Smooth muscle cell (in vitro differentiated cells): ENCODE data around the gene SLC25A47. TPM values are rescaled to one million over a fixed set of nuclear protein-coding genes. Genes with fewer than 3 reads are reported as not detected.
"Not testable (repeated sequence)": the region's sequence is repeated elsewhere in the genome, so short reads cannot be mapped to it uniquely, and the experiment has no call there.

Source experiments
- DNase-seq: peaks from one replicate; lab custom pipeline; 2025; ENCODE audit not compliant: unreplicated experiment; lab: John Stamatoyannopoulos, UW
- H2AFZ ChIP-seq: fragments of 200-600 bp; sonication (generic); 2 replicates; pipeline ENCODE4 v1.6.0; 2016; ENCODE audit warnings: antibody characterized with exemption, low read depth, mild to moderate bottlenecking
- H3F3A ChIP-seq: fragments of 200-600 bp; sonication (generic); 2 replicates; pipeline ENCODE4 v1.6.0; 2017; ENCODE audit warnings: antibody characterized with exemption, low read depth
- H3K27ac ChIP-seq: fragments of 200-600 bp; sonication (generic); 2 replicates; pipeline ENCODE4 v1.5.1; 2016; ENCODE audit warnings: low read depth, mild to moderate bottlenecking
- H3K27me3 ChIP-seq: fragments of 200-600 bp; sonication (generic); 2 replicates; pipeline ENCODE4 v1.6.1; 2016; ENCODE audit warnings: low read depth, mild to moderate bottlenecking
- H3K36me3 ChIP-seq: fragments of 200-600 bp; sonication (generic); 2 replicates; pipeline ENCODE4 v1.5.1; 2016; ENCODE audit warnings: low read depth
- H3K4me1 ChIP-seq: fragments of 200-600 bp; sonication (generic); 2 replicates; pipeline ENCODE4 v1.5.1; 2016; ENCODE audit warnings: low read depth
- H3K4me2 ChIP-seq: fragments of 200-600 bp; sonication (generic); 2 replicates; pipeline ENCODE4 v1.6.0; 2016; ENCODE audit warnings: mild to moderate bottlenecking
- H3K4me3 ChIP-seq: fragments of 200-600 bp; sonication (generic); 2 replicates; pipeline ENCODE4 v1.5.1; 2016; ENCODE audit warnings: mild to moderate bottlenecking
- H3K79me2 ChIP-seq: fragments of 200-600 bp; sonication (generic); 2 replicates; pipeline ENCODE4 v1.6.0; 2016; ENCODE audit warnings: low read depth, mild to moderate bottlenecking
- H3K9ac ChIP-seq: fragments of 200-600 bp; sonication (generic); 2 replicates; pipeline ENCODE4 v1.6.0; 2016; ENCODE audit warnings: low read depth
- H3K9me3 ChIP-seq: fragments of 200-600 bp; sonication (generic); replicated peaks from 2 replicates; pipeline ENCODE4 v1.5.1; 2016; ENCODE audit warnings: low read depth
- H4K20me1 ChIP-seq: fragments of 200-600 bp; sonication (generic); 2 replicates; pipeline ENCODE4 v1.6.0; 2016; ENCODE audit warnings: low read depth
- CTCF ChIP-seq: fragments of 200-600 bp; sonication (generic); IDR thresholded peaks from 2 replicates; pipeline ENCODE4 v1.5.1; 2017; ENCODE audit warnings: borderline replicate concordance, mild to moderate bottlenecking, antibody characterized with exemption; ENCODE audit not compliant: insufficient read depth, poor library complexity, severe bottlenecking
- WGBS: methylation state at CpG from one replicate; pipeline ENCODE4 v1.1.7; 2016; ENCODE audit warnings: low lambda C conversion rate; 5-methylcytosine and 5-hydroxymethylcytosine counted together
- polyA plus RNA-seq: library from polyadenylated mRNA; unstranded; fragments of >200 nt; fragmentation: Nextera tagmentation; extraction: Ambion mirVana; gene quantifications from 2 replicates; pipeline ENCODE4 v1.2.1, GENCODE V29; 2016
- total RNA-seq: library from RNA; depleted of rRNA; stranded (reverse); fragments of >200 nt; gene quantifications from 2 replicates; pipeline ENCODE4 v1.2.3, GENCODE V29; 2014

SLC25A47 gene
- total and polyA plus RNA-seq, 2 experiments from 2014 or later = not detected

DNA sequence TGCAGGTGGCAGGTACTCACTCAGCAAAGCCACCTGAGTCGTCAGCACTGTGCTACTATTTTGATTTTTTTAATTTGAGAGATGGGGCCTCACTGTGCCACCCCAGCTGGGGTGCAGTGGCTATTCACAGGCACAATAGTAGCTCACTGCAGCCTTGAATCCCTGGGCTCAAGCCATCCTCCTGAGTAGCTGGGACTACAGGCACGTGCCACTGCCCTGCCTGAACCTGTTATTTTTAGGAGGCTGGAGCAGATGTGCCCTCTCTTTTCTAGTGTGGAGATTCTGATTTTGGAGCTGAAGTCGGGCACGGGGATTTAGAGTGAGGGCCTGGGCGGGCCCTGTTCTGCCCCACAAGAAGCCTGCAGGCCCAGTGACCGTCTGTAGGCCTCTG, 17.3 kb downstream of the SLC25A47 start:
- Histone ChIP-seq H3K27me3 (no peaks in the 10 kb centered on the region), H3K36me3 (peaks cover 9% of the 10 kb centered on the region), H3K27ac (peak overlapping the region; percentile 82), H3K4me3 (no peak overlapping the region), H3F3A (no peaks in the 10 kb centered on the region), H3K4me2 (no peak overlapping the region), H3K79me2 (no peaks in the 10 kb centered on the region), H3K9ac (peak overlapping the region; percentile 36), H2AFZ (no peak overlapping the region), H3K4me1 (no peaks in the 10 kb centered on the region), H3K9me3 (no peaks in the 10 kb centered on the region), H4K20me1 (no peaks in the 10 kb centered on the region)
- TF ChIP-seq CTCF = no peak
- no peak for DNase-seq
- 81% methylated on average over 6 of the region's 6 CpGs for WGBS

DNA sequence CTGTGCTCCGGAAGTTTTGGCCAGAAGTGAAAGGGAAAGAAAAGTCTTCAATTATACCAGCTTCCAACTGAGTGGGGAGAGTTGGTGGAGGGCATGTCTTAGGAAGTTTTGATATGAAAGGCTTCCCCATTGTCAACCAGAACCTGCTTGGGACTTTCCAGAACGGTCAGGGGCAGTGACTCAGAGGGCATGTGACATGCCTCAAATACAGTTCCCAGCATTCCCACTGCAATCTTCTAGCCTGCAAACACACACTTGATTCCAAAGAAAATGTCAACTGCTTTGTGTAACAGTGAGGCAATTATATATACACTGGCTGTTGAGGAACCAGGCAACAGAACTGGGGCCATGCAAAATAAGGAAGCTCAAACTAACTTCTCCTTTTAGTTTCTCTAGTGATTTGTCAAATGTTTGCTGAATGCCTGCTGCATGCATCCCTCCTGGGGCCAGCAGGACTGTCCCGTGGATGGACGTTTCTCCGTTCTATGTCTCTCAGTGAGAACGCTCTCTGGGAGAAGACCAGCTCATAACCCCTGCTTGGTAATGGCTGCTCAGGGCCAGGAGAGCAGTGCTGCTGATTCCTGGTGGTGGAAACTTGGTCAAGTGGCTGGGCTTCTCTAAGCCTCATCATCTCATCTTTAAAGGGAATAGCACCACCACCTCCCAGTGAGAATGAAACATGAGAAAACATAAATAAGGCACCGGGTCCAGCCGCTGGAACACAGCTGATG, 18.3 kb downstream of the SLC25A47 start:
- Histone ChIP-seq H4K20me1 (no peaks in the 10 kb centered on the region), H3K4me2 (peak overlapping the region; percentile 8), H3K27me3 (no peaks in the 10 kb centered on the region), H3F3A (no peaks in the 10 kb centered on the region), H3K4me1 (no peaks in the 10 kb centered on the region), H3K79me2 (no peaks in the 10 kb centered on the region), H3K4me3 (no peak overlapping the region), H3K36me3 (peaks cover 7% of the 10 kb centered on the region), H3K27ac (peak overlapping the region; percentile 82), H2AFZ (no peak overlapping the region), H3K9me3 (no peaks in the 10 kb centered on the region), H3K9ac (peak overlapping the region; percentile 36)
- WGBS = 77% methylated on average over 8 of the region's 8 CpGs
- TF ChIP-seq CTCF = no peak
- DNase-seq = no peak

DNA sequence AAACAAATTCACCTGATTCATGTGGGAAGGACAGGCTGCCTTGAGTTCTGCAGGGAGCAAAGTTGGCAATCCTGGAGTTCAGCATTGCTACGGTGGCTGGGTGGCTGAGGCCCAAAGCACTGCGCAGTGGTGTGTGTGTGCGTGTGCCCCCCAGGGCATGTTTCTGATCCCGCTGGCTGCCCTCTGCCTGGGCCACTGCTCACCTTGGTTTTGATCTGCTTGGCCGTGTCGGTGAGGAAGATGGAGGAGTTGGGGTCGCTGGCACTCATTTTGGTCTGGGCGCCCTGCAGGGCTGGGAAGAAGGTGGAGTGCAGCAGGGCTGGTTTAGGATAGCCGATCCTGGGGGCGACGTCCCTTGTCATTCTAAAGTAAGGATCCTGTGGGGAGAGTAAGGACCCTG, 19.1 kb downstream of the SLC25A47 start:
- H4K20me1 ChIP-seq = no peaks in the 10 kb centered on the region
- no peaks in the 10 kb centered on the region for H3K27me3 ChIP-seq
- H3K4me1 ChIP-seq = no peaks in the 10 kb centered on the region
- H3K4me3 ChIP-seq = no peak overlapping the region
- H3K36me3 ChIP-seq = no peaks in the 10 kb centered on the region
- no peaks in the 10 kb centered on the region for H3K79me2 ChIP-seq
- H3K9me3 ChIP-seq = no peaks in the 10 kb centered on the region
- peak overlapping the region; percentile 11 for H3K9ac ChIP-seq
- WGBS = 98% methylated on average over 9 of the region's 11 CpGs
- DNase-seq = no peak
- H3K27ac ChIP-seq = peak overlapping the region; percentile 82
- TF ChIP-seq CTCF = no peak
- H3K4me2 ChIP-seq = peak overlapping the region; percentile 8
- no peaks in the 10 kb centered on the region for H3F3A ChIP-seq
- H2AFZ ChIP-seq = no peak overlapping the region

DNA sequence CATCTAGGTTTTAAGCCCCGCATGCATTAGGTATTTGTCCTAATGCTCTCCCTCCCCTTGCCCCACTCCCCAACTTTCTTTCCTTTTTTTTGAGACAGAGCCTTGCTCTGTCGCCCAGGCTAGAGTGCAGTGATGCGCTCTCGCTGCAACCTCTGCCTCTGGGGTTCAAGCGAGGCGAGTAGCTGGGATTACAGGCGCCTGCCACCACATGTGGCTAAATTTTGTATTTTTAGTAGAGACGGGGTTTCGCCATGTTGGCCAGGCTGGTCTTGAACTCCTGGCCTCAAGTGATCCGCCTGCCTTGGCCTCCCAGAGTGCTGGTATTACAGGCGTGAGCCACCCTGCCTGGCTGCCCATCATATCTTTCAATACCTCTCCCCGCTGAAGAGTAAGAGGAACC, 19.7 kb downstream of the SLC25A47 start:
- not testable (repeated sequence) for H3K9me3 ChIP-seq, DNase-seq

GRCh38 chr14:100344657-100345056, 21.5 kb downstream of the SLC25A47 start:
- H3K27ac ChIP-seq, H3K4me1 ChIP-seq, H3K4me3 ChIP-seq, H3K9ac ChIP-seq, H4K20me1 ChIP-seq, H3K4me2 ChIP-seq, H3F3A ChIP-seq, H2AFZ ChIP-seq, H3K36me3 ChIP-seq, H3K27me3 ChIP-seq, DNase-seq, H3K9me3 ChIP-seq, H3K79me2 ChIP-seq: not testable (repeated sequence)
- 98% methylated on average over 13 of the region's 35 CpGs for WGBS

More for the DNA sequence above, 19.7 kb downstream of the SLC25A47 start:
- not testable (repeated sequence) for H3K79me2 ChIP-seq, H3K27me3 ChIP-seq, H3K9ac ChIP-seq, H3F3A ChIP-seq, H4K20me1 ChIP-seq, H3K4me1 ChIP-seq, H3K4me2 ChIP-seq, H3K4me3 ChIP-seq, H3K27ac ChIP-seq, H2AFZ ChIP-seq, H3K36me3 ChIP-seq
- WGBS = 97% methylated on average over 11 of the region's 12 CpGs
